GM12878 (cell line): ENCODE measurements around the gene HDAC8. TPM values are rescaled to one million over a fixed set of nuclear protein-coding genes. Genes with fewer than 3 reads are reported as not detected.

Source experiments
- ATAC-seq: fragments of 200-7000 bp; cut with Tn5 transposase; 3 replicates; pipeline ENCODE4 v1.9.1; 2020; ENCODE audit warnings: mild to moderate bottlenecking, moderate library complexity
- BruUV-seq: library from RNA; stranded (reverse); fragments of 400-500 nt; replicated peaks from 2 replicates; lab custom pipeline; 2021; lab: Mats Ljungman, UMichigan
- CTCF ChIA-PET: fragments of 300-600 bp; sonication (Branson Sonifier 250); formaldehyde crosslinking; extraction: SDS; loops from one replicate; lab custom pipeline; 2021; ENCODE audit warnings: inconsistent platforms; lab: Yijun Ruan, JAX
- POLR2A ChIA-PET: fragments of 350-600 bp; formaldehyde crosslinking; extraction: SDS; loops from one replicate; lab custom pipeline; 2021; ENCODE audit warnings: inconsistent platforms; lab: Charles Lee
- RAD21 ChIA-PET: fragments of 300-600 bp; sonication (Branson Sonifier 250); formaldehyde crosslinking; loops from one replicate; lab custom pipeline; 2023; ENCODE audit warnings: antibody characterized with exemption; ENCODE audit not compliant: unreplicated experiment; lab: Charles Lee
- SMC1A ChIA-PET: fragments of 300-600 bp; sonication (Branson Sonifier 250); formaldehyde crosslinking; loops from one replicate; lab custom pipeline; 2023; ENCODE audit not compliant: unreplicated experiment, uncharacterized antibody; lab: Charles Lee
- DNase-seq: peaks from one replicate; pipeline ENCODE4 v3.0.0-alpha.2; 2011; ENCODE audit warnings: low read depth, low spot score
- FAIRE-seq: peaks from 3 replicates; lab custom pipeline; 2011; peaks lifted over from hg19 to GRCh38; lab: Jason Lieb, UNC
- H2AFZ ChIP-seq: 2 replicates; pipeline ENCODE4 v1.6.0; 2011; ENCODE audit warnings: low read depth, low read length, control low read depth; ENCODE audit not compliant: control insufficient read depth
- H3K27ac ChIP-seq: 2 replicates; pipeline ENCODE4 v1.5.1; 2011; ENCODE audit warnings: control low read depth; ENCODE audit not compliant: control insufficient read depth, insufficient read depth
- H3K27me3 ChIP-seq, 2 experiments: replicated peaks in 1 of 2; 2 replicates each; pipeline versions ENCODE4 v1.6.0 to v1.6.1; 2011; ENCODE audit warnings: low read length in 1 of 2; ENCODE audit not compliant: control insufficient read depth in 2 of 2, insufficient read depth in 2 of 2
- H3K36me3 ChIP-seq, 2 experiments: 2 replicates each; pipeline ENCODE4 v1.5.1; 2011; ENCODE audit warnings: low read length in 1 of 2; ENCODE audit not compliant: control insufficient read depth in 2 of 2, insufficient read depth in 2 of 2
- H3K4me1 ChIP-seq: 2 replicates; pipeline ENCODE4 v1.6.1; 2011; ENCODE audit warnings: mild to moderate bottlenecking, low read length, moderate library complexity, mixed read lengths; ENCODE audit not compliant: control insufficient read depth, insufficient read depth
- H3K4me2 ChIP-seq: 2 replicates; pipeline ENCODE4 v1.6.0; 2011; ENCODE audit warnings: control low read depth; ENCODE audit not compliant: control insufficient read depth, insufficient read depth
- H3K4me3 ChIP-seq: fragments of 200-600 bp; sonication (generic); 2 replicates; pipeline ENCODE4 v1.5.1; 2016
- H3K79me2 ChIP-seq: 2 replicates; pipeline ENCODE4 v1.6.0; 2011; ENCODE audit warnings: low read length; ENCODE audit not compliant: control insufficient read depth, insufficient read depth
- H3K9ac ChIP-seq: 2 replicates; pipeline ENCODE4 v1.8.0; 2011; ENCODE audit warnings: low read length, control low read depth, mixed read lengths; ENCODE audit not compliant: control insufficient read depth, insufficient read depth
- H3K9me3 ChIP-seq: replicated peaks from 3 replicates; pipeline ENCODE4 v1.5.1; 2011; ENCODE audit warnings: mild to moderate bottlenecking, low read length; ENCODE audit not compliant: control insufficient read depth, insufficient read depth
- H4K20me1 ChIP-seq: 2 replicates; pipeline ENCODE4 v1.6.0; 2011; ENCODE audit not compliant: control insufficient read depth, insufficient read depth
- CBFB ChIP-seq: IDR thresholded peaks from 2 replicates; pipeline ENCODE4 v1.6.1; 2016; ENCODE audit warnings: antibody characterized with exemption, low read depth
- HDAC6 ChIP-seq: fragments of 200-600 bp; sonication (generic); IDR thresholded peaks from one replicate; pipeline ENCODE4 v1.8.0; 2017; ENCODE audit warnings: antibody characterized with exemption; ENCODE audit not compliant: unreplicated experiment
- NR2F1 ChIP-seq: fragments of 450-650 bp; conservative IDR thresholded peaks from 2 replicates; pipeline ENCODE4 v1.6.1; 2017; ENCODE audit warnings: mild to moderate bottlenecking
- SMARCA5 ChIP-seq: fragments of 450-650 bp; IDR thresholded peaks from 2 replicates; pipeline ENCODE4 v1.6.1; 2017; ENCODE audit warnings: mild to moderate bottlenecking
- SPI1 ChIP-seq: IDR thresholded peaks from 2 replicates; pipeline ENCODE4 v1.6.1; 2011; ENCODE audit warnings: low read depth, mild to moderate bottlenecking, low read length, moderate library complexity, borderline replicate concordance; ENCODE audit not compliant: insufficient read depth
- WGBS: methylation state at CpG from one replicate; pipeline ENCODE4 v1.1.6; 2016; ENCODE audit warnings: low lambda C conversion rate; ENCODE audit not compliant: insufficient replicate concordance, insufficient coverage; ENCODE audit errors: missing lambda C conversion rate; 5-methylcytosine and 5-hydroxymethylcytosine counted together
- in situ Hi-C: fragments of 300-500 bp; cut with MboI; formaldehyde crosslinking; loops from 9 replicates; pipeline ENCODE4 v1.14.3; 2018; ENCODE audit warnings: mixed read lengths
- intact Hi-C: fragments of 100-400 bp; cut with micrococcal nuclease; formaldehyde crosslinking; loops from one replicate; pipeline ENCODE4 v1.14.2; 2022; ENCODE audit not compliant: unreplicated experiment
- polyA plus RNA-seq, 11 experiments: library from polyadenylated mRNA; depleted of rRNA in 4 of 11; unstranded in 6 of 11; stranded (reverse) in 5 of 11; fragments of >200 nt; fragmentation: Nextera tagmentation in 4 of 11; fragmentation: Illumina TruSeq in 1 of 11; extraction: Ambion mirVana in 4 of 11; extraction: Trizol in 1 of 11; gene quantifications; 1 replicate in 1 of 11; 2 replicates in 10 of 11; pipeline versions ENCODE4 v1.2.1 to v1.2.3, GENCODE V29; 2011 to 2016; ENCODE audit warnings: inconsistent platforms in 2 of 11, missing spikeins in 2 of 11, low read depth in 1 of 11
- total RNA-seq, 4 experiments: library from RNA; depleted of rRNA in 3 of 4; stranded (reverse); fragments of >200 nt in 3 of 4; fragmentation: Illumina TruSeq in 1 of 4; extraction: Trizol in 1 of 4; gene quantifications; 2 replicates each; pipeline versions ENCODE4 v1.2.1 to v1.2.3, GENCODE V29; 2013 to 2021

Gene HDAC8
- total and polyA plus RNA-seq, 10 of the 15 experiments (the other 5 are each of a cell fraction or from before 2014, with no cell fraction given): 18.1 to 34.7 (median 29.1) TPM

GRCh38 chrX:72381439-72382201, 191.0 kb downstream of the HDAC8 start:
- no peak for DNase-seq
- Histone ChIP-seq H2AFZ (no peak overlapping the region), H3K9me3 (no peaks in the 10 kb centered on the region), H3K4me1 (no peaks in the 10 kb centered on the region), H3K79me2 (no peaks in the 10 kb centered on the region), H3K27me3 (no peaks in the 10 kb centered on the region), H3K4me2 (no peak overlapping the region), H3K4me3 (no peak overlapping the region), H3K36me3 (no peaks in the 10 kb centered on the region), H3K9ac (no peak overlapping the region), H3K27ac (no peak overlapping the region), H4K20me1 (no peaks in the 10 kb centered on the region)
- in situ Hi-C loops (no loop called here), intact Hi-C loops (no loop called here)
- no peak for FAIRE-seq
- ChIA-PET CTCF (interaction anchor here (0.9 to 1.2 kb wide), 2 partner anchors 10 kb away, joined by 3 read pairs; no protein-coding TSS in a partner anchor), SMC1A (interaction anchor here (1.1 kb wide), 1 partner anchor 10 kb away, joined by 3 read pairs; no protein-coding TSS in a partner anchor), POLR2A (no interaction called here), RAD21 (interaction anchor here (1.4 kb wide), 1 partner anchor 158 kb away, joined by 5 read pairs; no protein-coding TSS in a partner anchor)
- BruUV-seq: no TSS peak
- no peak for ATAC-seq
- 71% methylated on average over 2 of the region's 2 CpGs for WGBS
- peak; percentile 23; the same call in 1 of the 2 replicates for TF ChIP-seq SPI1
- no peak for TF ChIP-seq HDAC6

GRCh38 chrX:72376124-72376523, 196.5 kb downstream of the HDAC8 start:
- H2AFZ ChIP-seq: no peak overlapping the region
- H3K27ac ChIP-seq: no peak overlapping the region
- TF ChIP-seq HDAC6: no peak
- TF ChIP-seq SMARCA5: no peak
- TF ChIP-seq CBFB: no peak
- no peak for TF ChIP-seq NR2F1
- H3K9me3 ChIP-seq: no peaks in the 10 kb centered on the region
- H3K27me3 ChIP-seq: no peaks in the 10 kb centered on the region
- 84% methylated on average over 9 of the region's 9 CpGs for WGBS
- no peaks in the 10 kb centered on the region for H3K79me2 ChIP-seq
- SMC1A ChIA-PET: no interaction called here
- no peaks in the 10 kb centered on the region for H3K36me3 ChIP-seq
- POLR2A ChIA-PET: no interaction called here
- no peaks in the 10 kb centered on the region for H4K20me1 ChIP-seq
- no peak for FAIRE-seq
- no peaks in the 10 kb centered on the region for H3K4me1 ChIP-seq
- RAD21 ChIA-PET: no interaction called here
- no TSS peak for BruUV-seq
- intact Hi-C loops (no loop called here), in situ Hi-C loops (no loop called here)
- no peak overlapping the region for H3K4me3 ChIP-seq
- CTCF ChIA-PET: no interaction called here
- H3K9ac ChIP-seq: no peak overlapping the region
- no peak overlapping the region for H3K4me2 ChIP-seq
- no peak for DNase-seq
- no peak for ATAC-seq
